ENCODE data around the gene ITPRID2. TPM values are rescaled to one million over a fixed set of nuclear protein-coding genes. Genes with fewer than 3 reads are reported as not detected.
A peak's percentile ranks its signal among the peaks of the same experiment; 100 is the strongest.

ITPRID2 gene
- total RNA-seq, 1 experiment from 2014 or later = 168 TPM

- no peak for DNase-seq (ENCODE audit: extremely low read depth, low read depth)
These were observed 20.3 kb downstream of the ITPRID2 start for GRCh38 chr2:181911830-181912229.

GRCh38 chr2:181915102-181915501 is 23.6 kb downstream of the ITPRID2 start:
- no peak for DNase-seq (ENCODE audit: extremely low read depth, low read depth)

GRCh38 chr2:181916726-181917718 is 25.5 kb downstream of the ITPRID2 start:
- no peak for DNase-seq (ENCODE audit: extremely low read depth, low read depth)

- DNase-seq (ENCODE audit: extremely low read depth, low read depth) = no peak
These were observed 26.7 kb downstream of the ITPRID2 start for GRCh38 chr2:181918188-181918587.

- DNase-seq (ENCODE audit: extremely low read depth, low read depth) = no peak
These were observed 31.6 kb downstream of the ITPRID2 start for GRCh38 chr2:181923121-181923520.

GRCh38 chr2:181924336-181924735 is 32.8 kb downstream of the ITPRID2 start:
- DNase-seq (ENCODE audit: extremely low read depth, low read depth) = no peak

GRCh38 chr2:181934694-181935093 is 43.2 kb downstream of the ITPRID2 start:
- no peak for DNase-seq (ENCODE audit: extremely low read depth, low read depth)

- DNase-seq (ENCODE audit: extremely low read depth, low read depth) = no peak
These were observed 45.9 kb downstream of the ITPRID2 start for GRCh38 chr2:181937473-181937872.

GRCh38 chr2:181943411-181944124 is 52.0 kb downstream of the ITPRID2 start:
- no peak for DNase-seq (ENCODE audit: extremely low read depth, low read depth)

GRCh38 chr2:181944164-181944913 is 52.8 kb downstream of the ITPRID2 start:
- no peak for DNase-seq (ENCODE audit: extremely low read depth, low read depth)

- DNase-seq (ENCODE audit: extremely low read depth, low read depth) = no peak
These were observed 53.4 kb downstream of the ITPRID2 start for GRCh38 chr2:181944914-181945291.

- no peak for DNase-seq (ENCODE audit: extremely low read depth, low read depth)
These were observed 55.1 kb downstream of the ITPRID2 start for GRCh38 chr2:181946444-181947127.

- DNase-seq (ENCODE audit: extremely low read depth, low read depth) = no peak
These were observed 55.7 kb downstream of the ITPRID2 start for GRCh38 chr2:181947273-181947672.

GRCh38 chr2:181948227-181948626 is 56.7 kb downstream of the ITPRID2 start:
- no peak for DNase-seq (ENCODE audit: extremely low read depth, low read depth)

GRCh38 chr2:181949047-181949446 is 57.5 kb downstream of the ITPRID2 start:
- no peak for DNase-seq (ENCODE audit: extremely low read depth, low read depth)

- DNase-seq (ENCODE audit: extremely low read depth, low read depth) = no peak
These were observed 61.1 kb downstream of the ITPRID2 start for GRCh38 chr2:181952404-181953226.

GRCh38 chr2:181953881-181954537 is 62.5 kb downstream of the ITPRID2 start:
- peak; percentile 59 for DNase-seq (ENCODE audit: extremely low read depth, low read depth)

GRCh38 chr2:181954538-181954883 is 63.0 kb downstream of the ITPRID2 start:
- no peak for DNase-seq (ENCODE audit: extremely low read depth, low read depth)

GRCh38 chr2:181955010-181955409 is 63.5 kb downstream of the ITPRID2 start:
- peak; percentile 26 for DNase-seq (ENCODE audit: extremely low read depth, low read depth)
